Heart right ventricle (tissue), 16 donors: Measurements from ENCODE around the gene CXCL5. TPM values are rescaled to one million over a fixed set of nuclear protein-coding genes. Genes with fewer than 3 reads are reported as not detected.

Experiments
- ATAC-seq, 8 donors: fragments of 200-7000 bp; cut with Tn5 transposase; one replicate each; pipeline ENCODE4 v1.9.1; 2020; ENCODE audit warnings: mild to moderate bottlenecking in 8 of 8, moderate library complexity in 8 of 8, moderate number of reproducible peaks in 1 of 8
- DNase-seq, 2 donors: peaks; one replicate each; pipeline ENCODE4 v3.0.0-alpha.2; 2020
- H3K27ac ChIP-seq, 10 donors: fragments of 200-600 bp; sonication (generic) in 2 of 10; one replicate each; pipeline versions ENCODE4 v1.5.0 to v1.8.0; 2020 to 2022; ENCODE audit warnings: mild to moderate bottlenecking in 3 of 10
- H3K27me3 ChIP-seq, 7 donors: fragments of 200-600 bp; one replicate each; pipeline ENCODE4 v1.8.0; 2021 to 2022; ENCODE audit warnings: mild to moderate bottlenecking in 2 of 7
- H3K36me3 ChIP-seq, 9 donors: fragments of 200-600 bp; sonication (generic) in 1 of 9; one replicate each; pipeline versions ENCODE4 v1.5.0 to v1.8.0; 2020 to 2022; ENCODE audit warnings: mild to moderate bottlenecking in 2 of 9
- H3K4me1 ChIP-seq, 9 donors: fragments of 200-600 bp; sonication (generic) in 1 of 9; one replicate each; pipeline versions ENCODE4 v1.5.0 to v1.8.0; 2020 to 2022; ENCODE audit warnings: mild to moderate bottlenecking in 4 of 9
- H3K4me3 ChIP-seq, 10 donors: fragments of 200-600 bp; sonication (generic) in 2 of 10; one replicate each; pipeline versions ENCODE4 v1.5.0 to v1.8.0; 2020 to 2022; ENCODE audit warnings: mild to moderate bottlenecking in 7 of 10, moderate library complexity in 2 of 10
- H3K9me3 ChIP-seq, 11 donors: fragments of 200-600 bp in 10 of 11; sonication (generic) in 2 of 11; one replicate each; pipeline versions ENCODE4 v1.5.0 to v1.8.0; 2013 to 2022; ENCODE audit warnings: mild to moderate bottlenecking in 2 of 11, control low read depth in 1 of 11, moderate library complexity in 1 of 11
- CTCF ChIP-seq, 9 donors: fragments of 200-600 bp; sonication (generic) in 2 of 9; IDR thresholded peaks; one replicate each; pipeline versions ENCODE4 v1.5.0 to v1.8.0; 2021 to 2022; ENCODE audit warnings: antibody characterized with exemption in 9 of 9, mild to moderate bottlenecking in 5 of 9, moderate library complexity in 1 of 9
- WGBS, 2 donors: extraction: QIAGEN DNeasy Blood & Tissue Kit; methylation state at CpG; one replicate each; pipeline ENCODE4 v1.1.7; 2013; ENCODE audit warnings: inconsistent platforms in 1 of 2; 5-methylcytosine and 5-hydroxymethylcytosine counted together
- intact Hi-C, 10 donors: fragments of 100-400 bp; cut with DNase I; formaldehyde crosslinking; loops; one replicate each; pipeline versions ENCODE4 v1.11.1 to v1.14.2; 2022
- polyA plus RNA-seq, 2 donors: library from polyadenylated mRNA; stranded (reverse); fragments of 200-250 nt; gene quantifications; one replicate each; pipeline ENCODE4 v1.2.3, GENCODE V29; 2013
- total RNA-seq, 10 donors: library from RNA; stranded (reverse); fragmentation: NEBNext Ultra II Directional in 3 of 10; extraction: Animal tissue kit (Norgen Biotek cat#: 25700) in 3 of 10; gene quantifications; one replicate each; pipeline versions ENCODE4 v1.2.1 to v1.2.4, GENCODE V29; 2021 to 2023
- donor health status: Arrhythmogenic right ventricular cardiomyopathy.
- donor health status: ischemic (EF 13 %, LVEDD 7.1; RV severe dilation, severe dysfunction).
- donor health status: healthy with polysubstance abuse.
- donor health status: DM: no; HTN: yes; CAD: no.
- donor health status: DM: no; HTN: no; CAD: no.
- donor health status: ischemic (EF 25% LVEDD 6.9; RV normal size, moderate dysfunction).
- donor health status: ischemic (EF 25% LVEDD 5.7; RV mildly dilated, moderate dysfunction).
- donor health status: healthy.
- donor health status: DM: yes; HTN: yes; CAD: no.
- donor health status: Ischemic cardiomyopathy.
- donor health status: ischemic (EF 35%, LVEDD 5.7; RV mildly dilated, moderate dysfunction).
- donor health status: nonischemic (EF 11% LVEDD 7.7; RV severe dilation, severe dysfunction).
- donor health status: DM: yes; HTN: yes; CAD: no.
- donor health status: PGD.
- donor health status: ischemic (EF 29% LVEDD 5.4; RV normal size, mild dysfunction).
- donor health status: nonischemic (EF 23%, LVEDD 6.1; RV moderate dilation, normal function).

The CXCL5 gene
- total and polyA plus RNA-seq, 12 donors: 0.07 to 0.25 (median 0.15) TPM; not detected in 7

- peaks cover 0 to 18% (median 7%) of the 10 kb centered on the region in 7 donors for H3K27me3 ChIP-seq
- 89 to 93% methylated on average over 1 of the region's 1 CpG for WGBS, 2 donors
- H3K4me1 ChIP-seq: no peaks in the 10 kb centered on the region
- H3K4me3 ChIP-seq: no peak overlapping the region
- intact Hi-C loops: no loop called here
- no peak for DNase-seq
- no peak overlapping the region for H3K27ac ChIP-seq
- no peaks in the 10 kb centered on the region for H3K36me3 ChIP-seq
- no peak for ATAC-seq
- no peak for TF ChIP-seq CTCF (IDR thresholded peaks at IDR 0.05)
- no peaks in the 10 kb centered on the region for H3K9me3 ChIP-seq
These were observed 6.8 kb downstream of the CXCL5 start for GRCh38 chr4:73991742-73992000.

- H3K27ac ChIP-seq: no peak overlapping the region
- intact Hi-C loops: no loop called here
- no peaks in the 10 kb centered on the region for H3K4me1 ChIP-seq
- 90 to 92% methylated on average over 9 of the region's 9 CpGs for WGBS, 2 donors
- peaks cover 0 to 13% (median 3%) of the 10 kb centered on the region in 7 donors for H3K27me3 ChIP-seq
- DNase-seq (no peak), ATAC-seq (no peak)
- no peak overlapping the region for H3K4me3 ChIP-seq
- no peaks in the 10 kb centered on the region for H3K9me3 ChIP-seq
- H3K36me3 ChIP-seq: no peaks in the 10 kb centered on the region
- no peak for TF ChIP-seq CTCF (IDR thresholded peaks at IDR 0.05)
These were observed 7.3 kb downstream of the CXCL5 start for GRCh38 chr4:73990988-73991741.

GRCh38 chr4:73989928-73990327 is 8.5 kb downstream of the CXCL5 start:
- H3K4me3 ChIP-seq: no peak overlapping the region
- H3K4me1 ChIP-seq: no peaks in the 10 kb centered on the region
- no peak for TF ChIP-seq CTCF (IDR thresholded peaks at IDR 0.05)
- H3K27ac ChIP-seq: no peak overlapping the region
- DNase-seq (no peak), ATAC-seq (no peak)
- 75 to 76% methylated on average over 5 of the region's 5 CpGs for WGBS, 2 donors
- H3K27me3 ChIP-seq: peaks cover 0 to 4% (median 0%) of the 10 kb centered on the region in 7 donors
- intact Hi-C loops: no loop called here
- no peaks in the 10 kb centered on the region for H3K9me3 ChIP-seq
- H3K36me3 ChIP-seq: no peaks in the 10 kb centered on the region

- H3K27me3 ChIP-seq: peaks cover 0 to 8% (median 0%) of the 10 kb centered on the region in 7 donors
- no peak for TF ChIP-seq CTCF (IDR thresholded peaks at IDR 0.05)
- no peak for ATAC-seq
- H3K9me3 ChIP-seq: no peaks in the 10 kb centered on the region
- H3K27ac ChIP-seq: no peak overlapping the region
- H3K4me3 ChIP-seq: no peak overlapping the region
- no peak for DNase-seq
- H3K36me3 ChIP-seq: no peaks in the 10 kb centered on the region
- no peaks in the 10 kb centered on the region for H3K4me1 ChIP-seq
- intact Hi-C loops: no loop called here
- 59 to 66% methylated on average over 3 of the region's 3 CpGs for WGBS, 2 donors
These were observed 9.4 kb downstream of the CXCL5 start for GRCh38 chr4:73989031-73989430.
